A375 (cell line): ENCODE measurements around the gene EID3. TPM values are rescaled to one million over a fixed set of nuclear protein-coding genes. Genes with fewer than 3 reads are reported as not detected.

Source experiments
- total RNA-seq: library from RNA; depleted of rRNA; stranded (reverse); fragments of >200 nt; shearing (Covaris generic); gene quantifications from 2 replicates; pipeline ENCODE4 v1.2.3, GENCODE V29; 2014; rRNA removed

Gene EID3
- 5.9 and 11.1 TPM in 2 replicates for total RNA-seq

GRCh38 chr12:104303538-104304151, at the start of gene EID3:
Gene EID3, plus strand, starts transcription at chr12:104303739. Its CDS starts 196 bp downstream, at chr12:104303935.

Other genes with a start within 250 kb of the EID3 start
- 5.4 and 8.1 TPM in 2 replicates for gene HCFC2, start 239.2 kb upstream of the EID3 start, total RNA-seq
- 23.5 and 26.1 TPM in 2 replicates for gene NFYB, start 165.5 kb upstream of the EID3 start, total RNA-seq
- 200 and 240 TPM in 2 replicates for gene TXNRD1, start 88.0 kb upstream of the EID3 start, total RNA-seq
- 22.8 and 28.3 TPM in 2 replicates for gene CHST11, start 153.2 kb downstream of the EID3 start, total RNA-seq